ENCODE results near the gene SLCO2A1. TPM values are rescaled to one million over a fixed set of nuclear protein-coding genes. Genes with fewer than 3 reads are reported as not detected.
A peak's percentile ranks its signal among the peaks of the same experiment; 100 is the strongest.

Gene SLCO2A1
- total and polyA plus RNA-seq, 2 experiments from 2014 or later = 0.31 to 1.0 TPM

DNA sequence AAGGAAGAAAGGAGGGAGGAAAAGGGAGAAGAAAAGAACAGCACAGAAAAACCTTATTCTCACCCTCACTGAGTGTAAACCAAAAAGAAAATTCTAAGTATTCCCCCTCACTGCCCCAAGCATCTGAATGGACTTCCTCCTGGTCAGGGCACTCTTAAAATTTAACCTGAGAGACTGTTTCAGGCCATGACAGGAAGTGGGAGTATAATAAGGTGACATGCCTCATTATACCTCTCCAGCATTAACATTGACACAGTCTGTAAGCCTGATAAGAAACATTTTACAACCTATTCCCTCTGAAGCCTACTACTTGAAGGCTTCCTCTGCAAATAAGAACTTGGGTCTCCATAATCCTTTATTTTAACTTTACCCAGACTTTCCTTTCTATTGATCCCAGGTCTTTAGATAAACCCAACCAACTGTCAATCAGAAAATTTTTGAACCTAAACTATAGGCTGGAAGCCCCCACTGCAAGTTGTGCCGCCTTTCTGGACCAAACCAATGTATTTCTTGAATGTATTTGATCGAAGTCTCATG lies 41.7 kb downstream of the SLCO2A1 start (continued):
- TF ChIP-seq CTCF (conservative IDR thresholded peaks at IDR 0.05; ENCODE audit: low read depth in 2 of 2) = no peak
- no peak for TF ChIP-seq POLR2AphosphoS5 (IDR thresholded peaks at IDR 0.05; ENCODE audit: low read depth)
- TF ChIP-seq NANOG (IDR thresholded peaks at IDR 0.05; ENCODE audit: borderline replicate concordance) = no peak
- no peak for TF ChIP-seq ZNF114 (CRISPR knock-in tag; IDR thresholded peaks at IDR 0.05)
- no peak for TF ChIP-seq REST (IDR thresholded peaks at IDR 0.05; ENCODE audit: unreplicated experiment)
- TF ChIP-seq EZH2 (IDR thresholded peaks at IDR 0.05; ENCODE audit: low read depth, unreplicated experiment) = no peak
- TF ChIP-seq ZNF331 (CRISPR knock-in tag; IDR thresholded peaks at IDR 0.05; ENCODE audit: low read depth) = no peak
- TF ChIP-seq STAT1 (IDR thresholded peaks at IDR 0.05; ENCODE audit: unreplicated experiment) = no peak
- no peak for TF ChIP-seq EZH2phosphoT487 (IDR thresholded peaks at IDR 0.05; ENCODE audit: unreplicated experiment)
- no peak for TF ChIP-seq JUNB (IDR thresholded peaks at IDR 0.05; ENCODE audit: unreplicated experiment)
- TF ChIP-seq, protein P1, sequence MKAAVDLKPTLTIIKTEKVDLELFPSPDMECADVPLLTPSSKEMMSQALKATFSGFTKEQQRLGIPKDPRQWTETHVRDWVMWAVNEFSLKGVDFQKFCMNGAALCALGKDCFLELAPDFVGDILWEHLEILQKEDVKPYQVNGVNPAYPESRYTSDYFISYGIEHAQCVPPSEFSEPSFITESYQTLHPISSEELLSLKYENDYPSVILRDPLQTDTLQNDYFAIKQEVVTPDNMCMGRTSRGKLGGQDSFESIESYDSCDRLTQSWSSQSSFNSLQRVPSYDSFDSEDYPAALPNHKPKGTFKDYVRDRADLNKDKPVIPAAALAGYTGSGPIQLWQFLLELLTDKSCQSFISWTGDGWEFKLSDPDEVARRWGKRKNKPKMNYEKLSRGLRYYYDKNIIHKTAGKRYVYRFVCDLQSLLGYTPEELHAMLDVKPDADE (IDR thresholded peaks at IDR 0.05) = no peak
- TF ChIP-seq CREB1 (CRISPR knock-in tag; IDR thresholded peaks at IDR 0.05; ENCODE audit: low read depth) = no peak

GRCh38 chr3:133987136-133987535 lies 42.6 kb downstream of the SLCO2A1 start:
- Mint-ChIP-seq H3K27me3 (ENCODE audit: insufficient read depth, low read depth, poor library complexity) (peaks cover 16% of the 10 kb centered on the region), H3K36me3 (ENCODE audit: low read depth) (no peaks in the 10 kb centered on the region), H3K9me3 (no peaks in the 10 kb centered on the region), H3K27ac (no peak overlapping the region), H3K4me3 (peak overlapping the region; percentile 21; the same call in 1 of the 3 replicates), H3K4me1 (peaks cover 52% of the 10 kb centered on the region)
- no peaks in the 10 kb centered on the region for H3K36me3 ChIP-seq (ENCODE audit: insufficient read depth)
- no peak overlapping the region for H3K4me3 ChIP-seq
- no peaks in the 10 kb centered on the region for H3K79me2 ChIP-seq (replicated peaks; ENCODE audit: insufficient read depth)
- TF ChIP-seq JUNB (IDR thresholded peaks at IDR 0.05; ENCODE audit: unreplicated experiment) (no peak), ZNF331 (CRISPR knock-in tag; IDR thresholded peaks at IDR 0.05; ENCODE audit: low read depth) (no peak), NANOG (IDR thresholded peaks at IDR 0.05; ENCODE audit: borderline replicate concordance) (no peak), ZNF114 (CRISPR knock-in tag; IDR thresholded peaks at IDR 0.05) (no peak), EZH2 (IDR thresholded peaks at IDR 0.05; ENCODE audit: low read depth, unreplicated experiment) (no peak), EZH2phosphoT487 (IDR thresholded peaks at IDR 0.05; ENCODE audit: unreplicated experiment) (no peak), POLR2AphosphoS5 (IDR thresholded peaks at IDR 0.05; ENCODE audit: low read depth) (no peak), REST (IDR thresholded peaks at IDR 0.05; ENCODE audit: unreplicated experiment) (no peak), CTCF (conservative IDR thresholded peaks at IDR 0.05; ENCODE audit: low read depth in 2 of 2) (no peak)
- TF ChIP-seq, protein P1 (IDR thresholded peaks at IDR 0.05) = no peak
- DNase-seq (ENCODE audit: low spot score) = no peak
- H3K27me3 ChIP-seq (ENCODE audit: insufficient read depth) = no peaks in the 10 kb centered on the region
- H2AFZ ChIP-seq = no peak overlapping the region
- H3K4me2 ChIP-seq = peak overlapping the region; percentile 46
- H3F3A ChIP-seq (replicated peaks; ENCODE audit: low read depth) = no peaks in the 10 kb centered on the region
- H4K20me1 ChIP-seq (replicated peaks; ENCODE audit: insufficient read depth) = no peaks in the 10 kb centered on the region
- ATAC-seq = no peak
- H3K27ac ChIP-seq (ENCODE audit: low read depth) = no peak overlapping the region
- H3K4me1 ChIP-seq (ENCODE audit: insufficient read depth) = peaks cover 29% of the 10 kb centered on the region
- peaks cover 17% of the 10 kb centered on the region; the same call in 1 of the 2 replicates for H3K9me2 ChIP-seq (ENCODE audit: insufficient read depth)

All from GM23338 (cell line).